Measurements from ENCODE around the gene GMCL2. TPM values are rescaled to one million over a fixed set of nuclear protein-coding genes. Genes with fewer than 3 reads are reported as not detected.
A peak's percentile ranks its signal among the peaks of the same experiment; 100 is the strongest.

GMCL2 gene
- total RNA-seq, 1 experiment from 2014 or later = not detected

DNA sequence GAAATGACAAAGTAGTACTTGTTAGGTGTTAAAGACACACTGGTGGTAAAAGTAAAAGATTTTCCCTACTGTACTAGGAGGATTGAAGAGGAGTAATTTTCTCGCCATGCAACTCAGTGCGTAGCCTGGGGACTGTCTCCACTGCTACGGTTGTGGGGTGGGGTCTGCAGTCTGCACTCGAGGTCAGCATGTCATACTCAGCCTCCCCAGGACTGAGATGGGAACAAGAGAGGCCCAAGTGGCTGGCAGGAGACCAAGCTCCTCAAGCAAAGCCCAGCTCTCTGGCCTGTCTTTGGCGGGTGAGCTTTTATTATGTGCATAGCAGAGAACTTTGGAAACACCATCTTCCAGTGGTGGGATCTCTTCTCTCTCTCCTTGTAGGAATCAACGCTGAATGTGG is 43.9 kb downstream of the GMCL2 start:
- Histone ChIP-seq H4K5ac (ENCODE audit: insufficient read length, low read depth, low read length) (no peak overlapping the region), H3K23ac (ENCODE audit: insufficient read length, low read depth, low read length) (no peak overlapping the region), H3K14ac (ENCODE audit: insufficient read depth, low read length) (no peak overlapping the region), H3K4me2 (ENCODE audit: insufficient read depth, insufficient read length, low read length) (no peak overlapping the region), H2BK5ac (ENCODE audit: insufficient read length, low read length) (no peak overlapping the region), H2AK5ac (ENCODE audit: insufficient read length, low read length) (no peak overlapping the region), H2BK20ac (ENCODE audit: low read depth, low read length, poor library complexity, severe bottlenecking) (no peak overlapping the region), H3K9ac (ENCODE audit: extremely low read depth, insufficient read length, low read length) (no peak overlapping the region), H4K91ac (ENCODE audit: insufficient read length, low read depth, low read length) (no peak overlapping the region), H3K79me1 (ENCODE audit: insufficient read depth, low read depth, low read length, poor library complexity, severe bottlenecking) (no peaks in the 10 kb centered on the region), H3K4me1 (ENCODE audit: insufficient read depth, low read length) (no peaks in the 10 kb centered on the region), H3T11ph (ENCODE audit: low read length) (no peak overlapping the region), H4K8ac (replicated peaks; ENCODE audit: insufficient read length, low read depth, low read length) (no peak overlapping the region), H3K79me2 (ENCODE audit: insufficient read depth, low read length) (no peaks in the 10 kb centered on the region), H2AFZ (ENCODE audit: low read length) (no peak overlapping the region), H3K9me3 (ENCODE audit: control insufficient read depth, low read depth, low read length) (no peaks in the 10 kb centered on the region), H3K27ac (ENCODE audit: insufficient read length, low read depth, low read length) (no peak overlapping the region), H3K4ac (ENCODE audit: low read depth, low read length) (no peak overlapping the region), H4K20me1 (ENCODE audit: control insufficient read depth, insufficient read depth, insufficient read length) (peaks cover under 1% of the 10 kb centered on the region), H3K18ac (ENCODE audit: insufficient read length, low read depth, low read length) (no peak overlapping the region), H2BK15ac (ENCODE audit: low read depth, low read length) (no peak overlapping the region), H2BK12ac (ENCODE audit: insufficient read length, low read depth, low read length) (no peak overlapping the region), H3K56ac (ENCODE audit: insufficient read length, low read depth, low read length) (no peak overlapping the region), H3K27me3 (ENCODE audit: insufficient read depth, low read length) (no peaks in the 10 kb centered on the region), H3K23me2 (ENCODE audit: insufficient read length, low read depth, low read length, poor library complexity, severe bottlenecking) (no peaks in the 10 kb centered on the region), H2BK120ac (ENCODE audit: low read depth, low read length, poor library complexity, severe bottlenecking) (no peak overlapping the region)
- WGBS (ENCODE audit: extremely low coverage, insufficient read length, low lambda C conversion rate) = no CpG with 5 or more reads among the region's 6 CpGs
- Mint-ChIP-seq H3K27me3 (ENCODE audit: low read depth) (no peaks in the 10 kb centered on the region), H3K9me3 (no peaks in the 10 kb centered on the region), H3K4me1 (peaks cover 0 to 3% of the 10 kb centered on the region in 2 experiments; a peak in 1 of 4 replicates), H3K36me3 (ENCODE audit: insufficient read depth in 1 of 3, low read depth in 3 of 3) (peaks cover 62 to 91% (median 77%) of the 10 kb centered on the region in 3 experiments; a peak in 6 of 7 replicates), H3K4me3 (no peak overlapping the region), H3K27ac (peak overlapping the region in 2 of 3 experiments; percentile 23 to 48; a peak in 2 of 7 replicates)
- no peak for DNase-seq
- TF ChIP-seq, protein P1, sequence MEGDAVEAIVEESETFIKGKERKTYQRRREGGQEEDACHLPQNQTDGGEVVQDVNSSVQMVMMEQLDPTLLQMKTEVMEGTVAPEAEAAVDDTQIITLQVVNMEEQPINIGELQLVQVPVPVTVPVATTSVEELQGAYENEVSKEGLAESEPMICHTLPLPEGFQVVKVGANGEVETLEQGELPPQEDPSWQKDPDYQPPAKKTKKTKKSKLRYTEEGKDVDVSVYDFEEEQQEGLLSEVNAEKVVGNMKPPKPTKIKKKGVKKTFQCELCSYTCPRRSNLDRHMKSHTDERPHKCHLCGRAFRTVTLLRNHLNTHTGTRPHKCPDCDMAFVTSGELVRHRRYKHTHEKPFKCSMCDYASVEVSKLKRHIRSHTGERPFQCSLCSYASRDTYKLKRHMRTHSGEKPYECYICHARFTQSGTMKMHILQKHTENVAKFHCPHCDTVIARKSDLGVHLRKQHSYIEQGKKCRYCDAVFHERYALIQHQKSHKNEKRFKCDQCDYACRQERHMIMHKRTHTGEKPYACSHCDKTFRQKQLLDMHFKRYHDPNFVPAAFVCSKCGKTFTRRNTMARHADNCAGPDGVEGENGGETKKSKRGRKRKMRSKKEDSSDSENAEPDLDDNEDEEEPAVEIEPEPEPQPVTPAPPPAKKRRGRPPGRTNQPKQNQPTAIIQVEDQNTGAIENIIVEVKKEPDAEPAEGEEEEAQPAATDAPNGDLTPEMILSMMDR (conservative IDR thresholded peaks at IDR 0.05) = no peak

Measured in H9 (cell line).